GM18502 (cell line): Measurements from ENCODE around the gene HNMT.

ENCODE experiments used
- ATAC-seq: cut with Tn5 transposase; IDR thresholded peaks from one replicate; pipeline ENCODE4 v1.9.1; 2021; ENCODE audit warnings: mild to moderate bottlenecking; ENCODE audit not compliant: unreplicated experiment, poor library complexity

Gene HNMT

DNA sequence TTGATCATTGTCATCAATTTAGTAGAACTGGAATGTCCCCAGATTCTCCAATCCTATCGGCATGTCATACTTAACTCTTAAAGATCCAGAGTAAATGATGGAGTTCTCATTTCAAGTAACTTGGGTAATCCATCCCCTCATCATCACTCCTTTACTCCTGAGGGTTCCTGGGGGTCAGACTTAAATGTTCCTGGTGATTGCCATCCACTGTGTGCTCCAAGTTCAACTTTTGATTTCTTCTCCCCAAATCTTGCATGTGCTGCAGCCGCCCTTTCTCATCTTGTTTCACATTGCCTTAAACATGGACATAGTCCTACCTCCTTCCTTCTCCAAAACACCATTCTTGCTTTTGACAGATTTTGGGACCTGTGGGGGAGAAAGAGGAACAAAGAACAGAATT, 43.2 kb downstream of the HNMT start:
- no peak for ATAC-seq

DNA sequence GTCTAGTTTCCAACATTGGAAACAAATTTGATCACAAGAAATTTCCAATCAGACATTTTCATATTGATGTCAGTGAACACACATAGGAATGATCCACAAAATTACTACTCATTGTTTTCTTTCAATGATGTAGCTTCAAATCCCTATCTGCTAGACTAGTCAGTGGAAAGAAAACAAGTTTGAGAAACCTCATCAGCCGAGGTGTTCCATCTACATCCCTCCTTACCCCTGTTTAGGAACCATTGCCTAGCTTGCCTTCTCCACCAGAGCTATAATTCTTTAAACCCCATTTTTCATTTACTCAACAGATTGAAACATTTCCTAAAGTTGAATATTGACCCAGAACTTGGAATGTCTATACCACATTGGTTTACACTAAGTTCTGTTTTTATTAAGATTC, 45.3 kb downstream of the HNMT start:
- no peak for ATAC-seq

GRCh38 chr2:138010890-138011289, 46.6 kb downstream of the HNMT start:
- no peak for ATAC-seq

DNA sequence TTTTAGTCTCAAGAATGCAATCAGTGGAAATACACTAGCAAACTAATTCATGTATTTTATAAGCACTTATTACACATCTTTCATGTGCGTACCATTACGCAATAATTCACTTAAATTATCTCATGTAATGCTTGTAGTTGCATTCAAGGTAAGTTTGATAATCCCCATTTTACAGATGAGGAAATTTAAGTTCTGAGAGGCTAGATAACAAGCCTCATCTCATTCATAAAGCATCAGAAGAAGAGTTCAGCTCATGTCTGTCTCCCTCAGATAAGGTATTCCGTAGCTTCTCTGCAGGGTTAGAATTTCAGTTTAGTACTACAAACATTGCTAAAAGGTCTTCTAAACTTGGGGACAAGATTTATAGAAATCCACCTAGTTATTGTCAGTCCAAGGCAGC, 47.8 kb downstream of the HNMT start:
- no peak for ATAC-seq

- ATAC-seq = no peak
These were observed 48.7 kb downstream of the HNMT start for GRCh38 chr2:138012968-138013367.

GRCh38 chr2:138013639-138014038, 49.4 kb downstream of the HNMT start:
- no peak for ATAC-seq

GRCh38 chr2:138015494-138015893, 51.2 kb downstream of the HNMT start:
- no peak for ATAC-seq

DNA sequence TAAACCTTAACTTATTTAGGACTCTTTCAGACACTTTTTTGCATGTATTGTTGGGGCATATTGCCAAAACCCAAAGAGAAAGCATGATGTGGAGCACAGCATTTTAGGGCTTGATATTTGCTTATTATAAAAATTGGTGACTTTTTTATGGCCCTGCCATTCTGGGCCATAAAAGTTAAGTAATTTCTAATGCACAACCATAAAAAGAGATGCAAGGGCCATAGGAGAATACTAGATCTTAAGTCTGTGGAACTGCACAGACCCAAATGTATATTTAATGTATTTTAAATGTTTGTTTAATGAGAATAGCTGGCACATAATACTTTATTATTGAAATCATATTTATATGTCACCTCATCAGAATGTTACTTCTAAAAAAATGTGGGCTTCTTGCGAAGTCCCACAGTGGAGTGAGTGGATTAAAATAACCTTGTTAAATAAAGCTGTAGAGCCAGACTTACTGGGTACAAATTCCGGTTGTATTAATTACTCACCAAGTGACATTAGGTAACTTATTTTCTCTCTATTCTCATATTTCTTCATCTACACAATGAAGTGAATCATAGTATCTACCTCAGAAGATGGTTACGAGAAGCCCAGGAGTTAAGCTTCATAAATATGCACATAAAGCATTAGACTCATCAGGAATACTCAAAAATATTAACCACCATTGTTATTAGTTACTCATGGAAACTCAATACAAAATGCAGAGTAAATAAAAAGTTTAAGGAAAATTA, 52.2 kb downstream of the HNMT start:
- no peak for ATAC-seq

- no peak for ATAC-seq
These were observed 53.6 kb downstream of the HNMT start for GRCh38 chr2:138017824-138018223.

- no peak for ATAC-seq
These were observed 54.8 kb downstream of the HNMT start for GRCh38 chr2:138018866-138019688.

DNA sequence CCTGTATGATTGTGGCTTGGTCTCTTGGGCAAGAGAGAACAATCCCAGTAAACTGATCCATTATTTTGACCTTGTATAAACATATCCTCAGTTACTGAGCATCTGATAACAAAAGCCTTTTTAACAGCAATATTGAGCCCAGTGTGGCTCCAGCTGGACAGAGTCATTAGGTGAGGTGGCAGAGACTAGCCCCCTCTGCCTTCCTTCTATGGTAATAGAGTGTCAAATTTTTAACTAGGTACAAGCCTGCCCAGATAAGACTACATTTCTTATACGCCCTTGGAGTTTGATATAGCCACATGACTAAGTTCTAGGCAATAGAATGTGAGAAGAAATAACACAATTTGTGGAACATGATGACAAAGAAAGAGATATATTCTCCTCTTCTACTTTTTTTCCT, 56.2 kb downstream of the HNMT start:
- ATAC-seq = no peak

GRCh38 chr2:138021154-138021553, 56.9 kb downstream of the HNMT start:
- no peak for ATAC-seq

DNA sequence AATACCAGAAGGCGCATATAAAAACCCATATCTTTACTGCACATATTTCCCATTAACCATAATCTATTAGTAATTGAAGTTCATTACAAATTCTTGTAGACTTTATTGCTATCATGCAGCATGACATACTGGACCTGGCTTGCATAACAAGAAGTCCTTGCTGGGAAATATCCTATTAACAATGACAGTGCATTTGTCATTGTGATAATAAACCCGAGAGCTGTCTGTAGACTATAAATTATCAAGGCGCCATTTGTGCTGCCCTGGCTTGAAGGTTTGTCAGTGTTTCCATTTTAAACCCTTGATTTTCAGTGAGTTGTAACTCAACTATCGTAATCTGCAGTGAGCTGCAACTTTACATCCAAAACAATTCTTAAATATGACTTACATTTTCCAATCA, 59.0 kb downstream of the HNMT start:
- ATAC-seq = no peak

GRCh38 chr2:138023976-138024375, 59.7 kb downstream of the HNMT start:
- no peak for ATAC-seq

GRCh38 chr2:138026111-138027020, 62.1 kb downstream of the HNMT start:
- no peak for ATAC-seq

GRCh38 chr2:138028538-138028937, 64.3 kb downstream of the HNMT start:
- peak; percentile 62 for ATAC-seq

- no peak for ATAC-seq
These were observed 65.0 kb downstream of the HNMT start for GRCh38 chr2:138029276-138029675.

GRCh38 chr2:138030459-138030858, 66.2 kb downstream of the HNMT start:
- peak; percentile 87 for ATAC-seq

DNA sequence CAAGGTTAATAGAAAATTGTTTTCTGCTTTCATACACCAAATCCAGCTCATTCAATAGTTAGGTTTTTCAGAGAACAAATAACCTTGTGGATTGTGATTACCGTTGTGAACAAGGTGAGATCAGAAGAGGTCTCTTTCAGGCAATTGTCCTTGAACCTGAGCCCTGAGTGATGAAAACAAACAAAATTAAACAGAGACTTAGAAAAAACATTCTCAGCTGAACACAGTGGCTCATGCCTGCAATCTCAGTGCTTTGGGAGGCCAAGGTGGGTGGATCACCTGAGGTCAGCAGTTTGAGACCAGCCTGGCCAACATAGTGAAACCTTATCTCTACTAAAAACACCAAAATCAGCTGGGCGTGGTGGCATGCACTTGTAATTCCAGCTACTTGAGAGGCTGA, 68.1 kb downstream of the HNMT start:
- no peak for ATAC-seq

DNA sequence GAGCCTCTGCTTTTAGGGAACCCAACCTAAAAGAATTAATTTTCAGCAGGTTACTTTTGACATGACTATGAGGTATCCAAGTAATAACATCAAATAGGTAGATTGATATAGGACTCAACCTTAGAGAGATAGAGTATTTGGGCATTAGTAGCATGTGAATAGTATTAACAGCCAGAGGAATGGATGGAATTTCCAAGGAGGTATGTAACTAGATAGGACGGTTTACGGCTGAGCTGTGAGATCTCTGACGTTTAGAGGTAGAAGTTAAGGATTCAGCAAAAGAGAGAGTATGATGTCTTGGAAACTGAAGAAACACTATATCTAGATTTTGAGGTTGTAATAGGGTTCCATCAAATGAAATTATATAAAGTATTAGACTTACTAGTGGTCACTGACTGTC, 70.3 kb downstream of the HNMT start:
- no peak for ATAC-seq
